NCI-H1436 (cell line): ENCODE results near the gene TLK1.

Source experiments
- DNase-seq: peaks from one replicate; lab custom pipeline; 2025; lab: John Stamatoyannopoulos, UW

Gene TLK1

GRCh38 chr2:170999654-171000053 lies 161.0 kb downstream of the TLK1 start:
- DNase-seq = no peak

- peak; percentile 55 for DNase-seq
Measured at GRCh38 chr2:170997893-170998597, 162.6 kb downstream of the TLK1 start.

DNA sequence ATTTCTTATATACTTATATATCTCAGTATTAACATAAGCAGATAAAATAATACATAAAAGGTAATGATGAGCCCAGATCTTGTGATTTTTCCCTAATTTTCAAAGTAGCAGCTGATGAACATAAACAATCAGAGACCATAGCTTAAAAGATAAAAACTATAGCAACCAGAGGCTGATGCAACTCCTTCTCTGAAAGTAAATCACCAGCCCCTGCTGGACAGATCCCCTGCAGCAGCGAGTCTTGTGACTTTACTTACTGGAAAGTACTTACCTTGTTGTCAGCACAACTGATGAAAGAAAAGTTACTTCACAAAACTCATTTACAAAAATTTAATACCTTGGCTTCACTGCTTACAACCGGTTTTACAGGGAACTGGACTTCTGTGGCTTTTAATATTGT lies 164.4 kb downstream of the TLK1 start:
- no peak for DNase-seq

- DNase-seq = no peak
Measured at GRCh38 chr2:170991398-170992182, 169.1 kb downstream of the TLK1 start.

GRCh38 chr2:170986566-170987258 lies 174.0 kb downstream of the TLK1 start:
- DNase-seq = no peak

DNA sequence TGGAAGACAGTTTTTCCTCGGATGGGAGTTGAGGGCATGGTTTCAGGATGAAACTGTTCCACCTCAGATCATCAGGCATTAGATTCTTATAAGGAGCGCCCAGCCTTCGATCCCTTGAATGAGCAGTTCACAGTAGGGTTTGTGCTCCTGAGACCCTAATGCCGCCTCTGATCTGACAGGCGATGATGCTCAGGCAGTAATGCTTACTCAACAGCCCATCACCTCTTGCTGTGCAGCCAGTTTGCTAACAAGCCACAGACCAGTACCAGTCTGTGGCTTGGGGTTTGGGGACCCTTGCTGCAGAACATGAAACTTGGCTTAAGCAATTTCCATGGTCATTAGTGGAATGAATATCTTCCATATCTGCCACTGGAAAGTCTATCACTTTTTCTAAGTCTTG lies 175.3 kb downstream of the TLK1 start:
- no peak for DNase-seq

GRCh38 chr2:170984079-170984478 lies 176.6 kb downstream of the TLK1 start:
- no peak for DNase-seq

GRCh38 chr2:170975943-170976270 lies 184.8 kb downstream of the TLK1 start:
- DNase-seq = no peak

DNA sequence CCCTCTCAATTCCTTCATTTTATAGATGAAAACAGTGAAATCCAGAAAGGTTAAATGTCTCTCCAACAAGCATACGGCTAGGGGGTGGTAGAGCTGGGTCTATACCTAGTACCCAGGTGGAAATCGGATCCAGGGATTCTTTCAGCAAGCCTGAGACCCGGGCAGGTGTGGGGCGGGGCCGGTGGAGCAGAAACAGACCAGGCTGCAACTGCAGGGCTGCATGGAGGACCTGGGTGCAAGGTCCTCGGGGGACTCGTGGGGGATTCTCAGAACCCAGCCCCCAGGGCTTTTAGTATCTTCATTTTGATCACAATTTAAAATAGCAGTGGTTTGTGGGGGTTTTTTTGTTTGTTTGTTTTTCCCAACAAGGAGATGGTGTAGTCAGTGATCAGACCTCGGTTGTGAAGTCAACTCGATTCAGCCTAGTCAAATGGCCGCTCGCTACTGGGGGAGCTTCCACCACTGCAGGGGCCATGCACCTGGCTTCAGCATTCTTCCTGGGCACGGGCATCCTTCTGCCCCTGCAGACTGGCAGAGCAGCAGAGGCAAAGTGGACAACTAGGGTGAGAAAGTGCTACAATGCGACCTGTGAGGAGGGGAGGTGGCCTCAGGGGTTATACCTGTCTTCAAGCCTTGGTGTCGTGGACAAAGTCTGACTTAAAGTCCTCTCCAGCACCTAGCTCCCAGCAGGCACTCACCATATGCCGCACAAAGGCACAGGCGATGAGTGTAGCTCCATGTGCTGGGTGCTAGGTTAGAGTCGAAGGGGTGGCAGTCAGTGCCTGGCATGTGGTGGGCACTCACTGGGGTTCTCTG lies 185.4 kb downstream of the TLK1 start:
- DNase-seq = no peak

DNA sequence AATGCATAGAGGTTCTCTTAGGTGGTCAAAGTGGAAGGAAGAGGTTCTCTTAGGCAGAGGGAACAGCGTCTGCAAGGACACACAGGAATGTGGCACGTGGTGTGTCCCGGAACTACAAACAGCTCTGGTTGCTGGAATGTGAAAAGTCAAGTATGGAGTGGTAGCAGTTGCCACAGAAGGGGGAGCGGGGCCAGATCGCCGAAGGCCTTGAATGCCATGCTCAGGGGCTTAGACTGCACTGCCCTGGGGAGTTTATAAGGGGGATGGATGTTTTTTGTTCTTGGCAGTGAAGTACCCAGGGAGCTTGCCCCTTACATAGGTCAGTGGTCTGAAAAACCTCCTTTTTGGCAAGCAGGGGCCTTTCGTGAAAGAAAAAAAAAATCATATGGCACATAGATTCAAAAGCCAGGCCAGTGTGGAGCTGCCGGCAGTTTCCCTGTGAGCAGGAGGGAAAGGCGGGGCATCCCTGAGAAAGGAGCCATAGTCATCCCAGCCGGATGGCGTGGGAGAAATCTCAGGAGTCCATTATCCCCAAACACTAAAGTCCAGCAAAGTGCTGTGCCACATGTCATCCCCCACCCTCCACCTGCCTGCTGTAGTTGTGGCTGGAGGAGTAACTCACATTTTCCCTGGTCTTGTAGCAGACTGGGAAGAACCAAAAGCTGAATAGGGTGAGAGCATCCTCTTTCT lies 186.2 kb downstream of the TLK1 start:
- DNase-seq = no peak

DNA sequence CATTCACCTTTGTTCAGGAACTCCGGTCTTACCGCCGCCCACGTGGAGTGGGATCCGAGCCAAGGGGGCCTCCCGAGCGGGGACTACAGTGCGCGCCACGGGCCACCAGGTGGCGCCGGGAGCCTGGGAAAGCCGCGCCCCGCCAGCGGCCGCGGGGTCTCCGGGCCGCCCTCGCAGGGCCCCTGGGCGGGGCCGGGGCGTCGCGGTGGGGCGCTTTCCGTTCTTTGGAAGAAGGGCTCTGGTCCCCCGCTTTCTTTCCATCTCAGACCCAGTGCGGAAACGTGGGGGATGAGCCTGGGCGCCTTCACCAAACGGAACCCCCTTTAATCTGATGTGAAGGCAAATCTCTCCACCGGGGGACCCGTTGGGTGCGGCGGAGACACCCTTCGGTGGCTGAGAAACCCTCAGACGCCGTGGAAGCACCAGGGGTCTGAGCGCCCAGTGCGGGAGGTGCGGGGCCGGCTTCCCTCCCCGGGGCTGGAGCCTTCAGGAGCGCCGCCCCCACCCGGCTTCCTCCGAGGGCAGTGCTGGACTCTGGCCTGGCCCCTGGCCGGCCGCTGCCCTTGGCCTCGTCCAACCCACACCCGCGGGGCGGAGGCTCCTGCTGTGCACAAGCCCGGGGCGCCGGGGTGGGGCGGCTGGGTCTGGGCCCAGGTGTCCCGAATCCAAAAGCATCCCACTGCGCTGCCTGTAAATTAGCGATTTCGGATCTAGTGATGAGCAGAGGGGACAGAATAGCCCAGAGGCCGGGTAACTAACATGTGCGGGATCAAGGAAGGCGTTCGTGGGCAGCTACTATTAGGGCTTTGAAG lies 187.0 kb downstream of the TLK1 start:
- peak; percentile 88 for DNase-seq

DNA sequence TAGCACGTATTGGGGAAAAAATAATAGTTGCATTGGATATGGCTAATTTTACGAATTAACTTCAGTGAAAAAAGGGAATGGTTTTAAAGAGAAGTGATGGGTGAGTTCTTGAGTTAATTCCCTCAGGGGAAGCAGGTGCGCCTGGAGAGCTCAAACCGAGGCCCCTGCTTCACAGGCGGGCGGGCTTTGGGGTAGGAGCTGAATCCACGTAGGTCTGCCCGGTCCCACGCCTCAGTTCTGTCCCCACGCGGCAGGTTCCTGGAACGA lies 187.5 kb downstream of the TLK1 start:
- DNase-seq = no peak

DNA sequence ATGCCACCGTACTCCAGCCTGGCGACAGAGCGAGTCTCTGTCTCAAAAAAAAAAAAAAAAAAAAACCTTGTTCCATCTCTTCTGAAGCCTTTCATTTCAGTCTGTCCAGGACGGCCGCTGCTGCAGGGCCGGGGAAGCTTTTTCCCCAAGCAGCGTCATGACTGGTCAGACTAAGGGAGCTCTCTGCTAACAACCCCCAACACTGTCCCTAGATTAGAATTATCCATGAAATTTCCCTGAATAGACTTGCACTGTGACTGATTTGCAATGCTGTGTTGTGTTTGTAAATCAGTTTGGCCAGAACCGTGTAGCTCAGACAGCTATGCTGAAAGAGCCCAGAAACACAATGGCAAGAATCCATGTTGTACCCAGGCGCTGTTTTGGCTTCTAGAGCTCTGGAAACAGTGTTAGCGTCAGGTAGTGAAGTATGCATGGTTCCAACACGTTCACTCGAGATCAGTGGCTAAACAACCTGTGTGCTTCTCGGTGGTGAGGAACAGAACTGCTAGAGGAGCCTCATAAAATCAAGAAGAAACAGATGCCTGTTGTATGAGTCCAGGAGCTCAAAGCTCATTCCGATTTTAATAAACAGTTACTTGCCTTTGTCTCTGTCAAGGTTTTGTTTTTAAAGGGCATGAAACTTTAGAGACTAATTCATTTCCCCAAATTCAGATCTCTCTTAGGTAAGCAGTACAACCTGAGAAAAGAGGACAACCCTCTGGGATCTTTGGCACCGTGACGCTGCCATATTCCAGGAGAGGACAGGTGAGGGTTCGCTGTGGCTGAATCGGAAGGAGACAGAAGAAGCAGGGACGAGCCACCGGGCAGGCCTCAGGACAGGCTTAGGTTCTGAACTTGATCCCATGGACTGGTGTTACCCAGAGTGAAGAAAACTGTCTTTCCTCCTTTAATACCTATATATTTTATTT lies 188.1 kb downstream of the TLK1 start:
- no peak for DNase-seq

- no peak for DNase-seq
Measured at GRCh38 chr2:170971071-170971470, 189.6 kb downstream of the TLK1 start.

DNA sequence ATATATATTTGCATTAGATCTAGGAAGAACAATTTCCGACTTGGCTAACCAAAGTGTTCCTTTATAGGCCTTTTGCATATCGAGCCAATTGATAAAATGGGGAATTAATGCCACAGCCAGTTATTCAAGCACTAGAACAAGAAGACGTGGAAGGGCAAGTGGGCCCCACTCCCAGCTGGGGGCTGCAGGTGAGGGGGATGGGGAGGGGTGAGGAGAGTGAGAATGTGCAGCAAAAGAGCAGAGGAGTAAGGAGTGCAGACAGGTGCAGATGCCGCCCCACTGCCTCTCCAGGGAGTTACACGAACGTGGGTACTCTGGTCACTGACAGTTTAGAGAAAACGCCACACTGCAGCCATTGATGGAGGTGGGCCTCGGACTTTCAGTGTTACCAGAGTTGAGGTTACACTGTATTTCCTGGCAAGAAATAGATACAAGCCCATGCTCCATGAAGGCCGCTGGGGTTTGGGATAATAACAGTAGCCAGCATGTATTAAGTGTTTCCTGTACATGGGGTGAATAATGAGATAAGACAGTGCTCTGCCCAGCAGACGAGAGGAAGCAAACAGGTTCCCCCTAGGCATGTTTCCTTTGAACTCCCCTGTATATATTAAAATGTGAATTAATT lies 190.7 kb downstream of the TLK1 start:
- DNase-seq = no peak

GRCh38 chr2:170969030-170969429 lies 191.7 kb downstream of the TLK1 start:
- no peak for DNase-seq

DNA sequence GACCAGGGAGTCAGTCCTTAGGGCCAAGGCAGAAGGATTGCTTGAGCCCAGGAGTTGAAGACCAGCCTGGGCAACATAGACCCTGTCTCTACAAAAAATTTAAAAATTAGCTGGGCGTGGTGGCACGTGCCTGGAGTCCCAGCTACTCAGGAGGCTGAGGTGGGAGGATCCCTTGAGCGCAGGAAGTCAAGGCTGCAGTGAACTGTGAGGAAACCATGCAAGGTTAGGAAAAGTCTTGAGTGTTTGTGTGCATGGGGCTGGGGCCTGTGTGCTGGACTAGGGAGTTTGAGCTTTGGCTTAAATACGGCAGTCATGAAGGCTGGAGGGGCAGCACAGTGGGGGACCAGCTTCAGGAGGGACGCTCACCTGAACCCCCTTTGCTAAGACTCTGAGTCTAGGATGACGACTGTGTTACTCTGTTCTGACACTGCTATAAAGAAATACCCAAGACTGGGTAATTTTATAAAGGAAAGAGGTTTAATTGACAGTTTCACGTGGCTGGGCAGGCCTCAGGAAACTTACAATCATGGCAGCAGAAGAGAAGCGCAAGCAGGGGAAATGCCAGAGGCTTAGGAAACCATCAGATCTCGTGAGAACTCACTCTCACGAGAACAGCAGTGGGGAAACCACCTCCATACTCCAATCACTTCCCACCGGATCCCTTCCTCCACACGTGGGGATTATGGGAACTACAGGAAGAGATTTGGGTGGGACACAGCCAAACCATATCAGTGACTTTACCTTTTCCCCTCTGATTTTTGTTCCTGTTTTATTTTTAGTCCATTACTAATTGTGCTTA lies 192.3 kb downstream of the TLK1 start:
- DNase-seq = no peak

DNA sequence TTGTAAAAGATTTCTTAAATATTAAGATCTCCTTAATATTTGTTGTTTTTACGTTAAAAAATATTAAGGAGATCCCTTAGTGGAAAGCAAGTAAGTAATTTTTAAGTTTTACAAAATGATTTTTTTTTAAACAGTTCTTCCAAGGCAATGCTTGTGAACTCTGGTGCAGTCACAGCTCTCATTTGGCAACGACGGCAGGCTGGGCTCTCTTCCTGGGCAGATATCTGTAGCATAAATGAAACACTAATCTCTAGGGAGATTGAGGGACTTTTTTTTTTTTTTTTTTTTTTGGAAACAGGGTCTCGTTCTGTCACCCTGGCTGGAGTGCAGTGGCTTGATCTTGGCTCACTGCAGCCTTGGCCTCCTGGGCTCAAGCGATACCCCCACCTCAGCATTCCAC lies 193.1 kb downstream of the TLK1 start:
- DNase-seq = no peak
